Hair follicle dermal papilla cell (primary cell): ENCODE results near the gene GGACT. TPM values are rescaled to one million over a fixed set of nuclear protein-coding genes. Genes with fewer than 3 reads are reported as not detected.

Experiments
- total RNA-seq: library from RNA; depleted of rRNA; stranded (reverse); fragments of >200 nt; gene quantifications from 2 replicates; pipeline ENCODE4 v1.2.3, GENCODE V29; 2012

Gene GGACT
- total RNA-seq: 10.6 and 11.4 TPM in 2 replicates

GRCh38 chr13:100588331-100589177, at the start of gene GGACT:
Gene GGACT (minus strand): TSS chr13:100588789. CDS start chr13:100532591, 56,198 bp downstream.

Other genes with a start within 250 kb of the GGACT start
- 15.3 and 21.7 TPM in 2 replicates for gene TMTC4, start 86.0 kb upstream of the GGACT start, total RNA-seq